Neural progenitor cell (in vitro differentiated cells): ENCODE data around the gene HMG20A. TPM values are rescaled to one million over a fixed set of nuclear protein-coding genes. Genes with fewer than 3 reads are reported as not detected.
"Not testable (repeated sequence)": the region's sequence is repeated elsewhere in the genome, so short reads cannot be mapped to it uniquely, and the experiment has no call there.

Experiments used
- DNase-seq: peaks from one replicate; pipeline ENCODE4 v3.0.0-alpha.2; 2016; ENCODE audit warnings: low spot score
- H2AFZ ChIP-seq: fragments of 200-600 bp; sonication (generic); replicated peaks from 2 replicates; pipeline ENCODE4 v1.6.1; 2016; ENCODE audit warnings: antibody characterized with exemption
- H3F3A ChIP-seq: fragments of 200-600 bp; sonication (generic); 2 replicates; pipeline ENCODE4 v1.6.1; 2016; ENCODE audit warnings: antibody characterized with exemption, low read depth
- H3K27ac ChIP-seq: fragments of 200-600 bp; sonication (generic); 2 replicates; pipeline ENCODE4 v1.5.1; 2016; ENCODE audit warnings: mild to moderate bottlenecking
- H3K27me3 ChIP-seq: fragments of 200-600 bp; sonication (generic); 2 replicates; pipeline ENCODE4 v1.6.1; 2016; ENCODE audit warnings: mild to moderate bottlenecking, moderate library complexity
- H3K36me3 ChIP-seq: fragments of 200-600 bp; sonication (generic); 2 replicates; pipeline ENCODE4 v1.5.1; 2016
- H3K4me1 ChIP-seq: fragments of 200-600 bp; sonication (generic); 2 replicates; pipeline ENCODE4 v1.6.1; 2016; ENCODE audit warnings: mixed run types
- H3K4me2 ChIP-seq: fragments of 200-600 bp; sonication (generic); 2 replicates; pipeline ENCODE4 v1.6.1; 2016
- H3K4me3 ChIP-seq: fragments of 200-600 bp; sonication (generic); 2 replicates; pipeline ENCODE4 v1.5.1; 2016
- H3K79me2 ChIP-seq: fragments of 200-600 bp; sonication (generic); 2 replicates; pipeline ENCODE4 v1.6.1; 2016; ENCODE audit warnings: low read depth
- H3K9ac ChIP-seq: fragments of 200-600 bp; sonication (generic); 2 replicates; pipeline ENCODE4 v1.6.1; 2016
- H3K9me3 ChIP-seq: fragments of 200-600 bp; sonication (generic); 2 replicates; pipeline ENCODE4 v1.5.1; 2016; ENCODE audit warnings: low read depth
- H4K20me1 ChIP-seq: fragments of 200-600 bp; sonication (generic); 2 replicates; pipeline ENCODE4 v1.6.1; 2016; ENCODE audit warnings: low read depth
- H3K27ac Mint-ChIP-seq: 3 replicates; pipeline ENCODE4 v1.8.0; 2021; ENCODE audit warnings: mixed read lengths
- H3K27me3 Mint-ChIP-seq: 2 replicates; pipeline ENCODE4 v1.8.0; 2022; ENCODE audit warnings: low read depth, mild to moderate bottlenecking, inconsistent platforms, moderate library complexity, mixed read lengths; ENCODE audit not compliant: insufficient read depth
- H3K36me3 Mint-ChIP-seq: 3 replicates; pipeline ENCODE4 v1.8.0; 2021; ENCODE audit warnings: mixed read lengths
- H3K4me1 Mint-ChIP-seq: 3 replicates; pipeline ENCODE4 v1.8.0; 2021; ENCODE audit warnings: mixed read lengths
- H3K4me3 Mint-ChIP-seq: 3 replicates; pipeline ENCODE4 v1.8.0; 2021; ENCODE audit warnings: mild to moderate bottlenecking, moderate library complexity, mixed read lengths
- H3K9me3 Mint-ChIP-seq: 3 replicates; pipeline ENCODE4 v1.8.0; 2020; ENCODE audit warnings: mixed read lengths
- EZH2 ChIP-seq: fragments of 200-600 bp; sonication (generic); IDR thresholded peaks from 2 replicates; pipeline ENCODE4 v1.6.1; 2017; ENCODE audit warnings: antibody characterized with exemption, mild to moderate bottlenecking, moderate library complexity
- EZH2phosphoT487 ChIP-seq: fragments of 200-600 bp; sonication (generic); IDR thresholded peaks from 2 replicates; pipeline ENCODE4 v1.6.1; 2017; ENCODE audit warnings: antibody characterized with exemption
- total RNA-seq: library from RNA; depleted of rRNA; stranded (reverse); fragments of >200 nt; gene quantifications from 2 replicates; pipeline ENCODE4 v1.2.3, GENCODE V29; 2015; ENCODE audit warnings: low replicate concordance
- TF ChIP-seq, protein P1 (sequence below): fragments of 200-600 bp; sonication (generic); IDR thresholded peaks from 2 replicates; pipeline ENCODE4 v1.5.1; 2017; ENCODE audit warnings: antibody characterized with exemption, mild to moderate bottlenecking

Gene HMG20A
- total RNA-seq, 1 donor from 2014 or later, result 75.6 TPM

DNA sequence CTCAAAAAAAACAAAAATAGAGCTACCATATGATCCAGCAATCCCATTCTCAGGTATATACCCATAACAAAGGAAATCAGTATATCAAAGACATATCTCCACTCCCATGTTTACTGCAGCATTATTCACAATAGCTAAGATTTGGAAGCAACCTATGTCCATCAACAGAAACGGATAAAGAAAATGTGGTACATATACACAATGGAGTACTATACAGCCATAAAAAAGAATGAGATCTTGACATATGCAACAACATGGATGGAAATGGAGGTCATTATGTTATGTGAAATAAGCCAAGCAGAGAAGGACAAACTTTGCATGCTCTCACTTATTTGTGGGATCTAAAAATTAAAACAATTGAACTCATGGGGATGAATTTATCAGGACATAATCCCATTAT is 20.4 kb upstream of the HMG20A start:
- peaks cover 10% of the 10 kb centered on the region for H3K9me3 ChIP-seq
- no peak overlapping the region for H3K4me3 ChIP-seq
- no peaks in the 10 kb centered on the region for H3K4me1 ChIP-seq
- H3F3A ChIP-seq, result no peaks in the 10 kb centered on the region
- no peak for TF ChIP-seq EZH2phosphoT487
- no peak for TF ChIP-seq EZH2
- TF ChIP-seq, protein P1, sequence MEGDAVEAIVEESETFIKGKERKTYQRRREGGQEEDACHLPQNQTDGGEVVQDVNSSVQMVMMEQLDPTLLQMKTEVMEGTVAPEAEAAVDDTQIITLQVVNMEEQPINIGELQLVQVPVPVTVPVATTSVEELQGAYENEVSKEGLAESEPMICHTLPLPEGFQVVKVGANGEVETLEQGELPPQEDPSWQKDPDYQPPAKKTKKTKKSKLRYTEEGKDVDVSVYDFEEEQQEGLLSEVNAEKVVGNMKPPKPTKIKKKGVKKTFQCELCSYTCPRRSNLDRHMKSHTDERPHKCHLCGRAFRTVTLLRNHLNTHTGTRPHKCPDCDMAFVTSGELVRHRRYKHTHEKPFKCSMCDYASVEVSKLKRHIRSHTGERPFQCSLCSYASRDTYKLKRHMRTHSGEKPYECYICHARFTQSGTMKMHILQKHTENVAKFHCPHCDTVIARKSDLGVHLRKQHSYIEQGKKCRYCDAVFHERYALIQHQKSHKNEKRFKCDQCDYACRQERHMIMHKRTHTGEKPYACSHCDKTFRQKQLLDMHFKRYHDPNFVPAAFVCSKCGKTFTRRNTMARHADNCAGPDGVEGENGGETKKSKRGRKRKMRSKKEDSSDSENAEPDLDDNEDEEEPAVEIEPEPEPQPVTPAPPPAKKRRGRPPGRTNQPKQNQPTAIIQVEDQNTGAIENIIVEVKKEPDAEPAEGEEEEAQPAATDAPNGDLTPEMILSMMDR, result no peak
- peaks cover 47% of the 10 kb centered on the region for H3K9me3 Mint-ChIP-seq
- peaks cover 91% of the 10 kb centered on the region for H3K79me2 ChIP-seq
- no peaks in the 10 kb centered on the region for H3K27me3 ChIP-seq
- H3K9ac ChIP-seq, result no peak overlapping the region
- no peak overlapping the region for H3K27ac ChIP-seq
- peaks cover 1% of the 10 kb centered on the region for H3K27me3 Mint-ChIP-seq
- H3K4me2 ChIP-seq, result no peak overlapping the region
- no peak overlapping the region for H2AFZ ChIP-seq
- peaks cover 13% of the 10 kb centered on the region for H3K36me3 ChIP-seq
- no peak overlapping the region for H3K4me3 Mint-ChIP-seq
- no peak for DNase-seq
- peaks cover 14% of the 10 kb centered on the region for H3K36me3 Mint-ChIP-seq
- no peak overlapping the region for H3K27ac Mint-ChIP-seq
- H3K4me1 Mint-ChIP-seq, result no peaks in the 10 kb centered on the region
- peaks cover 3% of the 10 kb centered on the region for H4K20me1 ChIP-seq

DNA sequence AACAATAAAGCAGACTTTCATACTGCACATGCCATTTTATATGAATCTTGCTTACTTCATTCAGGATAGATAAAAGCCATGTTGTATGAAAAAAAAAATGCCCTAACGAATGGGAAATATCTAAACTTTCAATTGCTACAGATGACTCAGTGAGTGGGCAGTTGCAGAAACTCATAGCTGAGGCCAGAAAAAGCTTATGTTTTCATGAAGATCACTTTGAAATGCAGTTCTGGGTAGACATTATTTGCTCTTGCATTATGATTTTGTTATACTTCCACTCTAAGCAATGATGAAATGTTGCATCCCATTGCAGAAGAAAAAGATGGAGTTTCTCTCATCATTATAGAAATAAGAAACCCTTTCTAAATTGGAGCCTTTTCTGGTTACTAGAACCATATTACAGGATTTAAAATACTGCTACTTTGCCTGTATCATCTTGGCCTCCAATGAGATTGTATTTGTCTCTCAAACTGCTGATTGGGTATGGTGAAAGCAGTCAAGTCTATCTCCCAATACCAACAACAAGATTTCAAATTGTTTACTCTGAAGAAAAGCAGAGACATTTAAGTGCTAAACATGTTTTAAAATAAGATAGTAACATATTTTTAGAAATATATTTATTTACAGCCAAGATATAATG is 17.8 kb upstream of the HMG20A start:
- H3F3A ChIP-seq, result no peaks in the 10 kb centered on the region
- no peak overlapping the region for H3K9ac ChIP-seq
- DNase-seq, result no peak
- Mint-ChIP-seq H3K27me3 (no peaks in the 10 kb centered on the region), H3K4me3 (no peak overlapping the region), H3K36me3 (peaks cover 12% of the 10 kb centered on the region), H3K4me1 (no peaks in the 10 kb centered on the region), H3K27ac (no peak overlapping the region), H3K9me3 (peaks cover 35% of the 10 kb centered on the region)
- H3K27ac ChIP-seq, result no peak overlapping the region
- H3K79me2 ChIP-seq, result peaks cover 92% of the 10 kb centered on the region
- H3K4me3 ChIP-seq, result no peak overlapping the region
- peaks cover 7% of the 10 kb centered on the region for H3K36me3 ChIP-seq
- H3K4me1 ChIP-seq, result peaks cover 9% of the 10 kb centered on the region
- H4K20me1 ChIP-seq, result peaks cover 3% of the 10 kb centered on the region
- H3K4me2 ChIP-seq, result no peak overlapping the region
- no peak overlapping the region for H2AFZ ChIP-seq
- H3K27me3 ChIP-seq, result no peaks in the 10 kb centered on the region
- peaks cover 7% of the 10 kb centered on the region for H3K9me3 ChIP-seq
- TF ChIP-seq EZH2phosphoT487 (no peak), EZH2 (no peak)
- TF ChIP-seq, protein P1, result no peak

DNA sequence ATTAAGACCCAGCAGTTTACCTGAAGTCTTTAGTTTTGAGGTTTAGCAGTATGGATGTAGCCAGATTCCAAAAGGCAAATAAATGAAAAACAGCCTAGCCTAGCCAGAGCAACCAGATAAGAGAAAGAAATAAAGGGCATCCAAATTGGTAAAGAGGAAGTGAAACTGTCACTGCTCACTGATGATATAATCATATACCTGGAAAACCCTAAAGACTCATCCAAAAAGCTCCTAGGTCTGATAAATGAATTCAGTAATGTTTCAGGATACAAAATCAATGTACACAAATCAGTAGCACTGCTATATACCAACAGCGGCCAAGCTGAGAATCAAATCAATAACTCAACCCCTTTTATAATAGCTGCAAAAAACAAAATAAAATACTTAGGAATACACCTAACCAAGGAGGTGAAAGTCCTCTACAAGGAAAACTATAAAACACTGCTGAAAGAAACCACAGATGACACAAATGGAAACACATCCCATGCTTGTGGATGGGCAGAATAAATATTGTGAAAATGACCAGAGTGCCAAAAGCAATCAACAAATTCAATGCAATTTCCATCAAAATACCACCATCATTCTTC is 14.4 kb upstream of the HMG20A start:
- H3K27ac Mint-ChIP-seq, H3K4me2 ChIP-seq, H3K4me1 Mint-ChIP-seq, H3K36me3 Mint-ChIP-seq, H3K27ac ChIP-seq, H3K36me3 ChIP-seq, H3K9me3 Mint-ChIP-seq, H3K4me1 ChIP-seq, H3K9me3 ChIP-seq, H3K9ac ChIP-seq, H3K4me3 Mint-ChIP-seq, H2AFZ ChIP-seq, H3K4me3 ChIP-seq, H3K27me3 ChIP-seq, H3K27me3 Mint-ChIP-seq, H3F3A ChIP-seq, H4K20me1 ChIP-seq, DNase-seq: not testable (repeated sequence)
- peaks cover 91% of the 10 kb centered on the region for H3K79me2 ChIP-seq

DNA sequence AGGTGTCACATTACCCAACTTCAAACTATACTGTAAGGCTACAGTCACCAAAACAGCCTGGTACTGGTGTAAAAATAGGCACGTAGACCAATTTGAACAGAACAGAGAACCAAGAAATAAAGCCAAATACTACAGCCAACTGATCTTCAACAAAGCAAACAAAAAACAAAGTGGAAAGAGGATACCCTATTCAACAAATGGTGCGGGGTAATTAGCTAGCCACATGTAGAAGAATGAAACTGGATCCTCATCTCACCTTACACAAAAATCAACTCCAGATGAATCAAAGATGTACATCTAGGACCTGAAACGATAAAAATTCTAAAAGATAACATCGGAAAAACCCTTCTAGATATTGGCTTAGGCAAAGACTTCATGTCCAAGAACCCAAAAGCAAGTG is 13.8 kb upstream of the HMG20A start:
- no peak overlapping the region for H2AFZ ChIP-seq
- no peaks in the 10 kb centered on the region for H3K27me3 ChIP-seq
- no peak overlapping the region for H3K4me3 Mint-ChIP-seq
- H3K4me1 Mint-ChIP-seq, result no peaks in the 10 kb centered on the region
- H3K27ac ChIP-seq, result no peak overlapping the region
- H4K20me1 ChIP-seq, result peaks cover 9% of the 10 kb centered on the region
- H3K36me3 Mint-ChIP-seq, result no peaks in the 10 kb centered on the region
- TF ChIP-seq, protein P1, result no peak
- no peak for TF ChIP-seq EZH2phosphoT487
- no peak for TF ChIP-seq EZH2
- no peak overlapping the region for H3K27ac Mint-ChIP-seq
- H3K9me3 ChIP-seq, result peaks cover 7% of the 10 kb centered on the region
- no peak for DNase-seq
- no peaks in the 10 kb centered on the region for H3K27me3 Mint-ChIP-seq
- no peaks in the 10 kb centered on the region for H3F3A ChIP-seq
- H3K4me2 ChIP-seq, result no peak overlapping the region
- H3K9ac ChIP-seq, result no peak overlapping the region
- peaks cover 9% of the 10 kb centered on the region for H3K4me1 ChIP-seq
- H3K4me3 ChIP-seq, result no peak overlapping the region
- H3K36me3 ChIP-seq, result no peaks in the 10 kb centered on the region
- H3K79me2 ChIP-seq, result peaks cover 89% of the 10 kb centered on the region
- H3K9me3 Mint-ChIP-seq, result peaks cover 9% of the 10 kb centered on the region
